Measurements from ENCODE around the gene SUPT6H. TPM values are rescaled to one million over a fixed set of nuclear protein-coding genes. Genes with fewer than 3 reads are reported as not detected.

The SUPT6H gene
- total and polyA plus RNA-seq, 9 of the 15 experiments (the other 6 are each of a cell fraction or from before 2014, with no cell fraction given), result 1.7 to 77.7 (median 49.2) TPM

- TF ChIP-seq ARID4B (CRISPR knock-in tag; IDR thresholded peaks at IDR 0.05) (peak; percentile 85), ZNF354B (CRISPR knock-in tag; IDR thresholded peaks at IDR 0.05) (no peak), ZNF76 (CRISPR knock-in tag; IDR thresholded peaks at IDR 0.05; ENCODE audit: borderline replicate concordance) (no peak), HDAC3 (IDR thresholded peaks at IDR 0.05; ENCODE audit: borderline replicate concordance, partially characterized antibody) (no peak), ZKSCAN8 (CRISPR knock-in tag; IDR thresholded peaks at IDR 0.05) (no peak), THAP7 (CRISPR knock-in tag; IDR thresholded peaks at IDR 0.05) (no peak), ZNF316 (IDR thresholded peaks at IDR 0.05) (no peak), ZNF764 (CRISPR knock-in tag; IDR thresholded peaks at IDR 0.05; ENCODE audit: low read depth) (no peak), CUX1 (CRISPR knock-in tag; IDR thresholded peaks at IDR 0.05) (no peak), SREBF2 (CRISPR knock-in tag; IDR thresholded peaks at IDR 0.05) (no peak), SIN3B (IDR thresholded peaks at IDR 0.05; ENCODE audit: low read depth) (no peak; the same call in 1 of the 2 replicates), CREBBP (IDR thresholded peaks at IDR 0.05; ENCODE audit: low read depth, low read length) (no peak), ZNF121 (CRISPR knock-in tag; conservative IDR thresholded peaks at IDR 0.05) (no peak), TSC22D4 (tag; IDR thresholded peaks at IDR 0.05) (no peak)
Observed at GRCh38 chr17:28710861-28711722, 49.1 kb downstream of the SUPT6H start (continued).

Data from K562 (cell line).